GM12878 (cell line): ENCODE measurements around the gene CNPY2. TPM values are rescaled to one million over a fixed set of nuclear protein-coding genes. Genes with fewer than 3 reads are reported as not detected.

Experiments used
- ATAC-seq: fragments of 200-7000 bp; cut with Tn5 transposase; 3 replicates; pipeline ENCODE4 v1.9.1; 2020; ENCODE audit warnings: mild to moderate bottlenecking, moderate library complexity
- BruUV-seq: library from RNA; stranded (reverse); fragments of 400-500 nt; replicated peaks from 2 replicates; lab custom pipeline; 2021; lab: Mats Ljungman, UMichigan
- CTCF ChIA-PET: fragments of 300-600 bp; sonication (Branson Sonifier 250); formaldehyde crosslinking; extraction: SDS; loops from one replicate; lab custom pipeline; 2021; ENCODE audit warnings: inconsistent platforms; lab: Yijun Ruan, JAX
- POLR2A ChIA-PET: fragments of 350-600 bp; formaldehyde crosslinking; extraction: SDS; loops from one replicate; lab custom pipeline; 2021; ENCODE audit warnings: inconsistent platforms; lab: Charles Lee
- RAD21 ChIA-PET: fragments of 300-600 bp; sonication (Branson Sonifier 250); formaldehyde crosslinking; loops from one replicate; lab custom pipeline; 2023; ENCODE audit warnings: antibody characterized with exemption; ENCODE audit not compliant: unreplicated experiment; lab: Charles Lee
- SMC1A ChIA-PET: fragments of 300-600 bp; sonication (Branson Sonifier 250); formaldehyde crosslinking; loops from one replicate; lab custom pipeline; 2023; ENCODE audit not compliant: unreplicated experiment, uncharacterized antibody; lab: Charles Lee
- DNase-seq: peaks from one replicate; pipeline ENCODE4 v3.0.0-alpha.2; 2011; ENCODE audit warnings: low read depth, low spot score
- FAIRE-seq: peaks from 3 replicates; lab custom pipeline; 2011; peaks lifted over from hg19 to GRCh38; lab: Jason Lieb, UNC
- H2AFZ ChIP-seq: 2 replicates; pipeline ENCODE4 v1.6.0; 2011; ENCODE audit warnings: low read depth, low read length, control low read depth; ENCODE audit not compliant: control insufficient read depth
- H3K27ac ChIP-seq: 2 replicates; pipeline ENCODE4 v1.5.1; 2011; ENCODE audit warnings: control low read depth; ENCODE audit not compliant: control insufficient read depth, insufficient read depth
- H3K27me3 ChIP-seq, 2 experiments: replicated peaks in 1 of 2; 2 replicates each; pipeline versions ENCODE4 v1.6.0 to v1.6.1; 2011; ENCODE audit warnings: low read length in 1 of 2; ENCODE audit not compliant: control insufficient read depth in 2 of 2, insufficient read depth in 2 of 2
- H3K36me3 ChIP-seq, 2 experiments: 2 replicates each; pipeline ENCODE4 v1.5.1; 2011; ENCODE audit warnings: low read length in 1 of 2; ENCODE audit not compliant: control insufficient read depth in 2 of 2, insufficient read depth in 2 of 2
- H3K4me1 ChIP-seq: 2 replicates; pipeline ENCODE4 v1.6.1; 2011; ENCODE audit warnings: mild to moderate bottlenecking, low read length, moderate library complexity, mixed read lengths; ENCODE audit not compliant: control insufficient read depth, insufficient read depth
- H3K4me2 ChIP-seq: 2 replicates; pipeline ENCODE4 v1.6.0; 2011; ENCODE audit warnings: control low read depth; ENCODE audit not compliant: control insufficient read depth, insufficient read depth
- H3K4me3 ChIP-seq: fragments of 200-600 bp; sonication (generic); 2 replicates; pipeline ENCODE4 v1.5.1; 2016
- H3K79me2 ChIP-seq: 2 replicates; pipeline ENCODE4 v1.6.0; 2011; ENCODE audit warnings: low read length; ENCODE audit not compliant: control insufficient read depth, insufficient read depth
- H3K9ac ChIP-seq: 2 replicates; pipeline ENCODE4 v1.8.0; 2011; ENCODE audit warnings: low read length, control low read depth, mixed read lengths; ENCODE audit not compliant: control insufficient read depth, insufficient read depth
- H3K9me3 ChIP-seq: replicated peaks from 3 replicates; pipeline ENCODE4 v1.5.1; 2011; ENCODE audit warnings: mild to moderate bottlenecking, low read length; ENCODE audit not compliant: control insufficient read depth, insufficient read depth
- H4K20me1 ChIP-seq: 2 replicates; pipeline ENCODE4 v1.6.0; 2011; ENCODE audit not compliant: control insufficient read depth, insufficient read depth
- ASH2L ChIP-seq: fragments of 300-600, 200-600 bp; sonication (generic); IDR thresholded peaks from 2 replicates; pipeline ENCODE4 v1.6.1; 2017; ENCODE audit warnings: low read depth, mild to moderate bottlenecking, borderline replicate concordance
- BCL11A ChIP-seq: IDR thresholded peaks from 2 replicates; pipeline ENCODE4 v1.6.1; 2011; ENCODE audit warnings: low read depth, low read length
- BCL3 ChIP-seq: IDR thresholded peaks from 2 replicates; pipeline ENCODE4 v1.6.1; 2011; ENCODE audit warnings: borderline replicate concordance, low read depth, mild to moderate bottlenecking, moderate library complexity, low read length; ENCODE audit not compliant: insufficient read depth, poor library complexity, severe bottlenecking
- CHD4 ChIP-seq: fragments of 200-600 bp; sonication (generic); IDR thresholded peaks from 2 replicates; pipeline ENCODE4 v1.6.1; 2016; ENCODE audit warnings: mild to moderate bottlenecking
- DPF2 ChIP-seq: fragments of 450-650 bp; IDR thresholded peaks from 2 replicates; pipeline ENCODE4 v1.6.1; 2017; ENCODE audit warnings: mild to moderate bottlenecking
- EED ChIP-seq: sonication (generic); IDR thresholded peaks from 2 replicates; pipeline ENCODE4 v1.6.1; 2016; ENCODE audit warnings: antibody characterized with exemption, low read depth
- EZH2 ChIP-seq: IDR thresholded peaks from 2 replicates; pipeline ENCODE4 v1.6.1; 2012; ENCODE audit warnings: low read depth, mild to moderate bottlenecking, control low read depth, inconsistent platforms, low read length, borderline replicate concordance; ENCODE audit not compliant: control insufficient read depth
- GABPA ChIP-seq: IDR thresholded peaks from 2 replicates; pipeline ENCODE4 v1.6.1; 2014; ENCODE audit warnings: antibody characterized with exemption, low read depth, mild to moderate bottlenecking, inconsistent platforms
- IRF5 ChIP-seq: fragments of 450-650 bp; IDR thresholded peaks from 2 replicates; pipeline ENCODE4 v1.6.1; 2017; ENCODE audit warnings: borderline replicate concordance
- JUND ChIP-seq: IDR thresholded peaks from 2 replicates; pipeline ENCODE4 v1.6.1; 2012; ENCODE audit warnings: low read depth, mild to moderate bottlenecking, low read length, improper control_type of control experiment, moderate library complexity
- MEF2B ChIP-seq: fragments of 450-650 bp; IDR thresholded peaks from 2 replicates; pipeline ENCODE4 v1.6.1; 2018; ENCODE audit warnings: mild to moderate bottlenecking, moderate library complexity; ENCODE audit not compliant: partially characterized antibody, poor library complexity, severe bottlenecking
- NFYB ChIP-seq: IDR thresholded peaks from 2 replicates; pipeline ENCODE4 v1.6.1; 2011; ENCODE audit warnings: low read depth, mild to moderate bottlenecking, low read length, improper control_type of control experiment, moderate library complexity; ENCODE audit not compliant: insufficient read depth
- PAX5 ChIP-seq: IDR thresholded peaks from 2 replicates; pipeline ENCODE4 v1.6.1; 2011; ENCODE audit warnings: low read depth, low read length, borderline replicate concordance
- SMAD1 ChIP-seq: fragments of 450-650 bp; IDR thresholded peaks from 2 replicates; pipeline ENCODE4 v1.6.1; 2018; ENCODE audit warnings: mild to moderate bottlenecking, low read depth; ENCODE audit not compliant: partially characterized antibody
- USF1 ChIP-seq: IDR thresholded peaks from 2 replicates; pipeline ENCODE4 v1.6.1; 2011; ENCODE audit warnings: borderline replicate concordance, low read depth, mild to moderate bottlenecking, moderate library complexity, mixed read lengths, low read length; ENCODE audit not compliant: insufficient read depth; ENCODE audit errors: extremely low read length
- ZBTB33 ChIP-seq: fragments of 450-650 bp; IDR thresholded peaks from 2 replicates; pipeline ENCODE4 v1.6.1; 2017; ENCODE audit warnings: mild to moderate bottlenecking
- ZNF384 ChIP-seq: IDR thresholded peaks from 2 replicates; pipeline ENCODE4 v1.6.1; 2012; ENCODE audit warnings: low read depth, mild to moderate bottlenecking, low read length, improper control_type of control experiment, borderline replicate concordance
- WGBS: methylation state at CpG from one replicate; pipeline ENCODE4 v1.1.6; 2016; ENCODE audit warnings: low lambda C conversion rate; ENCODE audit not compliant: insufficient replicate concordance, insufficient coverage; ENCODE audit errors: missing lambda C conversion rate; 5-methylcytosine and 5-hydroxymethylcytosine counted together
- in situ Hi-C: fragments of 300-500 bp; cut with MboI; formaldehyde crosslinking; loops from 9 replicates; pipeline ENCODE4 v1.14.3; 2018; ENCODE audit warnings: mixed read lengths
- intact Hi-C: fragments of 100-400 bp; cut with micrococcal nuclease; formaldehyde crosslinking; loops from one replicate; pipeline ENCODE4 v1.14.2; 2022; ENCODE audit not compliant: unreplicated experiment
- polyA plus RNA-seq, 11 experiments: library from polyadenylated mRNA; depleted of rRNA in 4 of 11; unstranded in 6 of 11; stranded (reverse) in 5 of 11; fragments of >200 nt; fragmentation: Nextera tagmentation in 4 of 11; fragmentation: Illumina TruSeq in 1 of 11; extraction: Ambion mirVana in 4 of 11; extraction: Trizol in 1 of 11; gene quantifications; 1 replicate in 1 of 11; 2 replicates in 10 of 11; pipeline versions ENCODE4 v1.2.1 to v1.2.3, GENCODE V29; 2011 to 2016; ENCODE audit warnings: inconsistent platforms in 2 of 11, missing spikeins in 2 of 11, low read depth in 1 of 11
- total RNA-seq, 4 experiments: library from RNA; depleted of rRNA in 3 of 4; stranded (reverse); fragments of >200 nt in 3 of 4; fragmentation: Illumina TruSeq in 1 of 4; extraction: Trizol in 1 of 4; gene quantifications; 2 replicates each; pipeline versions ENCODE4 v1.2.1 to v1.2.3, GENCODE V29; 2013 to 2021

The CNPY2 gene
- total and polyA plus RNA-seq, 10 of the 15 experiments (the other 5 are each of a cell fraction or from before 2014, with no cell fraction given) = 25.0 to 276 (median 87.8) TPM

GRCh38 chr12:56304872-56305590 lies 10.8 kb downstream of the CNPY2 start:
- Histone ChIP-seq H3K9me3 (no peaks in the 10 kb centered on the region), H3K4me1 (peaks cover 11% of the 10 kb centered on the region), H2AFZ (no peak overlapping the region), H3K9ac (no peak overlapping the region), H3K36me3 (peaks cover 0 to 9% of the 10 kb centered on the region in 2 experiments; a peak in 2 of 4 replicates), H3K4me2 (no peak overlapping the region), H3K4me3 (no peak overlapping the region), H3K27me3 (no peaks in the 10 kb centered on the region), H3K79me2 (peaks cover 2% of the 10 kb centered on the region), H4K20me1 (no peaks in the 10 kb centered on the region), H3K27ac (no peak overlapping the region)
- RAD21 ChIA-PET = no interaction called here
- DNase-seq (no peak), ATAC-seq (no peak), FAIRE-seq (no peak)
- SMC1A ChIA-PET = no interaction called here
- CTCF ChIA-PET = no interaction called here
- TF ChIP-seq EED (no peak), IRF5 (no peak), ZNF384 (no peak), CHD4 (no peak), SMAD1 (no peak), MEF2B (no peak), NFYB (no peak), BCL3 (no peak), DPF2 (no peak), PAX5 (no peak), ZBTB33 (no peak), ASH2L (no peak), JUND (no peak), EZH2 (no peak), USF1 (no peak), BCL11A (no peak), GABPA (no peak)
- POLR2A ChIA-PET = no interaction called here
- 86% methylated on average over 8 of the region's 8 CpGs for WGBS
- in situ Hi-C loops (no loop called here), intact Hi-C loops (no loop called here)
- no TSS peak for BruUV-seq
